SK-N-SH treated with all-trans-retinoic acid at 6 μM for 48 hours (cell line): ENCODE data around the gene PPARA.

Source experiments
- ATAC-seq: fragments of 200-7000 bp; cut with Tn5 transposase; 3 replicates; pipeline ENCODE4 v1.9.1; 2020; ENCODE audit warnings: mild to moderate bottlenecking, moderate library complexity
- ARNTL ChIP-seq: fragments of 450-650 bp; formaldehyde crosslinking; IDR thresholded peaks from 2 replicates; pipeline ENCODE4 v1.5.0; 2020; ENCODE audit warnings: low read depth, mild to moderate bottlenecking, moderate library complexity, borderline replicate concordance
- CSRNP3 ChIP-seq: fragments of 250-450 bp; sonication (Bioruptor Pico); IDR thresholded peaks from 2 replicates; pipeline ENCODE4 v1.5.1; 2021; ENCODE audit warnings: mild to moderate bottlenecking, moderate library complexity
- ESRRG ChIP-seq: fragments of 250-450 bp; sonication (Bioruptor Pico); IDR thresholded peaks from 2 replicates; pipeline ENCODE4 v1.6.1; 2021; ENCODE audit warnings: mild to moderate bottlenecking
- GLIS3 ChIP-seq: fragments of 250-450 bp; sonication (Bioruptor Pico); IDR thresholded peaks from 2 replicates; pipeline ENCODE4 v1.5.0; 2020; ENCODE audit warnings: mild to moderate bottlenecking, moderate library complexity
- ISL1 ChIP-seq: fragments of 250-450 bp; sonication (Bioruptor Pico); IDR thresholded peaks from 2 replicates; pipeline ENCODE4 v2.1.2; 2022; ENCODE audit warnings: mild to moderate bottlenecking, moderate library complexity
- PATZ1 ChIP-seq: fragments of 250-450 bp; sonication (Bioruptor Pico); IDR thresholded peaks from 2 replicates; pipeline ENCODE4 v1.8.0; 2020; ENCODE audit warnings: mild to moderate bottlenecking, moderate library complexity, borderline replicate concordance
- POU6F1 ChIP-seq: fragments of 250-450 bp; sonication (Bioruptor Pico); IDR thresholded peaks from 2 replicates; pipeline ENCODE4 v1.8.0; 2021; ENCODE audit warnings: low read depth, mild to moderate bottlenecking, moderate library complexity, borderline replicate concordance
- PPARA ChIP-seq: fragments of 250-450 bp; sonication (Bioruptor Pico); IDR thresholded peaks from 2 replicates; pipeline ENCODE4 v1.5.0; 2020; ENCODE audit warnings: mild to moderate bottlenecking, borderline replicate concordance
- RARB ChIP-seq: fragments of 250-450 bp; sonication (Bioruptor Pico); IDR thresholded peaks from 2 replicates; pipeline ENCODE4 v1.8.0; 2021; ENCODE audit warnings: mild to moderate bottlenecking, moderate library complexity
- SNAI2 ChIP-seq: fragments of 250-450 bp; sonication (Bioruptor Pico); IDR thresholded peaks from 2 replicates; pipeline ENCODE4 v1.5.0; 2020; ENCODE audit warnings: mild to moderate bottlenecking, moderate library complexity
- TCF4 ChIP-seq: fragments of 250-450 bp; sonication (Bioruptor Pico); IDR thresholded peaks from 2 replicates; pipeline ENCODE4 v1.8.0; 2021; ENCODE audit warnings: mild to moderate bottlenecking, moderate library complexity, borderline replicate concordance
- TSHZ2 ChIP-seq: fragments of 250-450 bp; sonication (Bioruptor Pico); IDR thresholded peaks from 2 replicates; pipeline ENCODE4 v1.5.0; 2020; ENCODE audit warnings: mild to moderate bottlenecking, moderate library complexity
- ZC3H10 ChIP-seq: fragments of 250-450 bp; sonication (Bioruptor Pico); IDR thresholded peaks from 2 replicates; pipeline ENCODE4 v1.5.1; 2021; ENCODE audit warnings: mild to moderate bottlenecking, moderate library complexity
- ZFP3 ChIP-seq: fragments of 250-450 bp; sonication (Bioruptor Pico); IDR thresholded peaks from 2 replicates; pipeline ENCODE4 v1.5.0; 2020; ENCODE audit warnings: mild to moderate bottlenecking, moderate library complexity
- ZNF70 ChIP-seq: fragments of 450-650 bp; formaldehyde crosslinking; IDR thresholded peaks from 2 replicates; pipeline ENCODE4 v1.5.0; 2020; ENCODE audit warnings: mild to moderate bottlenecking, moderate library complexity
- ZNF8 ChIP-seq: fragments of 450-650 bp; formaldehyde crosslinking; IDR thresholded peaks from 2 replicates; pipeline ENCODE4 v1.5.0; 2020; ENCODE audit warnings: mild to moderate bottlenecking, moderate library complexity

The PPARA gene

DNA sequence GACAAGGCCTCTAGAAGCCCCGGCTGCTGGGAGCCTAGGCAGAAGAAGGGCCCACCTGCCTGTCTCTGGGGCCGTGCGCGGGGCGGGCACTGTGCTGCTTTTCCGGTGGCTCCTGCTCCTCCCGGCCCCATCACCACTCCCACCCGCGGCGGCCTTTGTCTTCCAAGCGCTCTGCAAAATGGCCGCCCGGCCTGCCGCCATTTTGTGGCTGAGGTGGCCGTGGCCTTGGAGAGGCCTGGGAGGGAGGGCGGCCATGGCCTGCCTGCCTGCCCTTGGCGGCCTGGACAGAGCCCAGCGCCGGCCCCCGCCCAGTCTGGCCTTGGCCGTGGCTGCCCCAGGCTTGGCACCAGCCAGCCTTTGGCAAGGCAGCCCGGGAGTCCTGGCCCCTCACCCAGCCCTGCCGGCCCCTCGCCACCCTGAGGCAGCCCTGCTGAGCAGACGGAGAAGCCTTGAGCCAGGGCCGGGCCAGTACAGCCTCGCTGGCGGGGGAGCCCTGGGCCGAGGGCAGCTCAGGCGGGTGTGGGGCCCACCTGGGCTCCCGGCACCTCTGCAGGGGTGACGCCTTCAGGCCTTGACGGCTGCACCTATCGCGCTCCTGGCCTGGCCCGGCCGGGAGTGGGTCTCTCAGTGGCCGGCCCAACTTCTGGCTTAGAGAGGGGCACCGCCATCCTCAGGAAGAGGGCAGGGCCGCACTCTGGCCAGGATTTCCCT, 46.0 kb upstream of the PPARA start:
- peak; percentile 0 for ATAC-seq
- TF ChIP-seq ARNTL (no peak), TSHZ2 (no peak), ISL1 (CRISPR knock-in tag) (no peak), SNAI2 (CRISPR knock-in tag) (no peak)

GRCh38 chr22:46104881-46105493, 45.3 kb upstream of the PPARA start:
- peak; percentile 0; the same call in 1 of the 3 replicates for ATAC-seq
- TF ChIP-seq ZFP3 (CRISPR knock-in tag) = no peak; the same call in 1 of the 2 replicates

DNA sequence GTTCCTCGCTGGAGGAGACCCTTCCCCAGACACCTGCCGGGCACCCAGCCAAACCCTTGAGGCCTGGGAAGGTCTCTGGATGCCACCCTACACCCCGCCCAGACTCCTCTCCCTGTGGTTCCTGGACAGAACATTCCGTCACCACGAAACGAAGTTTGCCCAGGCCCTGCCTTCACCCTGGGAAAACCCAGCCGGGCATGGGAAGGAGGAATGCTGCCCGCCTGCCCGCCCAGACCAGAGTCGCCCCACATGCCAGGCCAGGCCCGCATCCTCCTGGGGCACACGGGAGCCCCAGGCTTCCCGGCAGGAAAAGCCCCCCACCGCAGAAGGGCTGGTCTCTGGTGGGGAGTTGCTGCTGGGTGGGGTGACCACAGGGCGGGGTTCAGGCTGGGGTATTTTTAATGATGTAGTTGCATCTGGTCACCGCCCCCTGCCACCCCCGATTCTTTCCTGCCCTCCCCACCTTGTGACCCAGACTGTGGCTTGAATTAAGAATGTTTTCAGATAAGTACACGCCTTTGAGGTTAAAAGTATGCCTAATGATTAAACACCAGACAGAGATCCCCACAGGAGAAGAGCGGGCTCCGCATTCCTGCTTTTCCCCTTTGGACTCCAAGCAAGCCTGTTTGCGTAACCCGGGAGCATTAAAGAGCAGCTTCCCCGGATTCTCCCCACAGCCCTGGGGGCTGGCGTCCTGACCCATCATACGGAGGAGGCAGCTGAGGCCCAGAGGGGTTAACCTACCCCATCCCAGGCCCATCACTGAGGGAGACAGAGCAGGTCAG, 44.6 kb upstream of the PPARA start:
- TF ChIP-seq PATZ1 (CRISPR knock-in tag) = peak; percentile 53; the same call in 1 of the 2 replicates
- no peak for TF ChIP-seq ZC3H10 (CRISPR knock-in tag)
- no peak for ATAC-seq

GRCh38 chr22:46106279-46107022, 43.9 kb upstream of the PPARA start:
- ATAC-seq = no peak
- TF ChIP-seq TCF4 (CRISPR knock-in tag) (no peak), GLIS3 (no peak), RARB (CRISPR knock-in tag) (no peak), ZC3H10 (CRISPR knock-in tag) (no peak), PPARA (CRISPR knock-in tag) (no peak), ZNF8 (no peak), ZNF70 (CRISPR knock-in tag) (no peak), CSRNP3 (no peak), ZFP3 (CRISPR knock-in tag) (no peak), TSHZ2 (no peak), POU6F1 (CRISPR knock-in tag) (no peak), ESRRG (CRISPR knock-in tag) (no peak)
